ENCODE measurements around the gene RAP1GDS1. TPM values are rescaled to one million over a fixed set of nuclear protein-coding genes. Genes with fewer than 3 reads are reported as not detected.
"Not testable (repeated sequence)": the region's sequence is repeated elsewhere in the genome, so short reads cannot be mapped to it uniquely, and the experiment has no call there.

Gene RAP1GDS1
- total RNA-seq, 1 donor from 2014 or later: 17.7 TPM

DNA sequence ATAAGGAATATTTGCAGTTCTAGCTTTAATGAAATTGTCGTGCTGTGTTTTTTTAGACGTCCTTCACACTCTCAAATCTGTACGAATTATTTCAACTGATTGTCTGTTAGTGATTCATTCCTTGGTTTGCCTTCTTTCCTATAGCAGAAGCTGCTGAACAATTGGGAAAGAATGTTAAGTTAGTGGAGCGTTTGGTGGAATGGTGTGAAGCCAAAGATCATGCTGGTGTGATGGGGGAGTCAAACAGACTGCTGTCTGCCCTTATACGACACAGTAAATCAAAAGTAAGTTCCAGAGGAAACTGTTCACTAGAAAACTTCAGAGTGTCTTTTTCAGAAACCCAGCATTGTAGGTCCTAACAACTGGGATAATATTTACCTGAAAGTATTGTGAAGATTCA lies 159.9 kb downstream of the RAP1GDS1 start:
- DNase-seq (ENCODE audit: low spot score) (no peak), ATAC-seq (no peak)

GRCh38 chr4:98423009-98423408 lies 161.8 kb downstream of the RAP1GDS1 start:
- ATAC-seq (no peak), DNase-seq (ENCODE audit: low spot score) (no peak)

DNA sequence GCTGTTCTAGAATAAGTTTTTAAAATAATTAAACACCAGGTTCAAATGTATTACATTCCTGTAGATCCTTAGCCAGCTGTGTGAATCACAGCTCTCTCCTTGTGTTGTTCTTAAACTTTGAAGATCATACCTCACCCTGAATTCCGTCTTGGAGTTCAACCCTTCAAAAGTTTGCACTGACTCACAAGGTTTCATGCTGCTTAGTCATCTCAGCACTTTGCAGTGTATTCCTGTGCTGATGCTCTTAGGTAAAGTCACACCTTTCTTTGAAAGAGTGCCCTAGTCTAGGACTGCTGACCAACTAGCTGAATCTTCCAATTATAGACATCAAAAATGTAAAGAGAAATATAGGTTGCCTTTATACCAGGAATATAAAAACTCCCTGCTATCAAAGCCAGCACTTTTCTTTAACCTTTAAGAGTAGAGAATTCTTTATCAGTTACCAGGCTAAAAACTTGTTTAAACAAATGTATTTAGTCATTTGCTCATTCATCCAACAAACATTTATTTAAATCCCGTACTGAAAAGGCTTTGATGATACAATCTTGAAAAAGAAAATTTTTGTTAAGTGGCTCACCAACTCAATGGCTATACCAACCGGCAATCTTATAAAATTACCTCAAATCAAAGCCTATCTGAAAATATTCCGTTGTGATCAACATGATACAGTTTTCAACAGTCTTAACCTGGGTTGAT lies 169.7 kb downstream of the RAP1GDS1 start:
- DNase-seq (ENCODE audit: low spot score): no peak
- ATAC-seq: no peak

GRCh38 chr4:98433691-98434090 lies 172.5 kb downstream of the RAP1GDS1 start:
- DNase-seq (ENCODE audit: low spot score) (no peak), ATAC-seq (no peak)

GRCh38 chr4:98434816-98435215 lies 173.6 kb downstream of the RAP1GDS1 start:
- no peak for DNase-seq (ENCODE audit: low spot score)
- ATAC-seq: no peak

GRCh38 chr4:98444371-98444770 lies 183.2 kb downstream of the RAP1GDS1 start:
- ATAC-seq: no peak
- no peak for DNase-seq (ENCODE audit: low spot score)

DNA sequence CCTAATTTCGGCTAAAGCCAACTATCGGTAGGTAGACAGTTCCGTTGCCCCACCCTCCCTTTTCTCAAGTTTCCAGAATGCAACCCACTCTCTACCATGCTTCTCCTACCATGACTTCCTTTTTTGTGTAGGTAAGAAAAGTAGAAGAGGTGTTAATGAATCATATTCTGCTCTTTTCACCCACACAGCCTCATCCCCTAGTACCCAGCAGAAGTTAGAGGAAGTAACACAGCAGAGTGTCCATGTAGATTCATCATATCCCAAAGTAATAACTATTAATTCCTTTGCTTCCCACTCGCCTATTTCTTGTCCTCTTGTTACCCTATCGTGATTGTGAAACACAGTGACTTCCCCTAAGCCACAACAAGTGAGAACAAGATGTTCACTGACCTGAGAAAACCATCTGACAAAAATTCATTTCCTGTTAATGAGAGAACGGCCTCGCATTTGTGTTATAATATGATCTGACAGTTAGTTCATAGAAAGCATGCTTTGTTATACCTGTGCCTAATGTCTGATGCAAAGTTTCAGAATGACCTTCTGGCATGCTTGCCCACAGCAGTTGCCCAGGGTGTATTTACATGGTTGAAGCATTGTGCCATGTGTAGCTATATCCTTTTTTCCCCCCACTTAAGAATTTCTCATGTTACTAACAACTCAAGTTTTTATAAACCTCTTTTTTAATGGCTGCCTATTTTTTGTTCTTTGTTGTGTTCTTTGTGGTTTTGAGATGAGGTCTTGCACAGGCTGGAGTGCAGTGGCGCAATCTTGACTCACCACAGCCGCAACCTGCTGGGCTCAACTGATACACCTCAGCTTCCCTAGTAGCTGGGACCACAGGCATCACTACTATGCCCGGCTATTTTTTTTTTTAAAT lies 185.6 kb downstream of the RAP1GDS1 start:
- DNase-seq (ENCODE audit: low spot score): no peak
- ATAC-seq: peak; percentile 40

GRCh38 chr4:98447648-98448047 lies 186.5 kb downstream of the RAP1GDS1 start:
- no peak for ATAC-seq
- DNase-seq (ENCODE audit: low spot score): no peak

DNA sequence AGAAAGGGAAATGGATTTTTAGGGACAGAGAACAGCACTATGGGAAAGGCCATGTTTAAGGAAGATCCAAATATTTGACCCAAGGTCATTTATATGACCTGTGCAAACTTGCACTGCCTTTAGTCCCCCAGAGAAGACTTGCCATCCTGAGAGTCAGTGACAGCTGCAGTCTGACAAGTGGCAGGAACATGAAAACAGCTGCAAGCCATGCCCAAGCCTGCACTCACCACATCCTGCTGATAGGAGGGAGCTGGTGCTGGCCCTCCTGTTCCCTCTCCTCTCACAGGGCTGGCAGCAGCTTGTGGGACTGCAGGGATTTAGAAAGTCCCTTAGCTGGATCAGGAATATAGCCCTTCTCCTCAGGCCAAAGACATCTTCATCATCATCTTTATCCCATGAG lies 187.7 kb downstream of the RAP1GDS1 start:
- peak; percentile 20 for ATAC-seq
- no peak for DNase-seq (ENCODE audit: low spot score)

DNA sequence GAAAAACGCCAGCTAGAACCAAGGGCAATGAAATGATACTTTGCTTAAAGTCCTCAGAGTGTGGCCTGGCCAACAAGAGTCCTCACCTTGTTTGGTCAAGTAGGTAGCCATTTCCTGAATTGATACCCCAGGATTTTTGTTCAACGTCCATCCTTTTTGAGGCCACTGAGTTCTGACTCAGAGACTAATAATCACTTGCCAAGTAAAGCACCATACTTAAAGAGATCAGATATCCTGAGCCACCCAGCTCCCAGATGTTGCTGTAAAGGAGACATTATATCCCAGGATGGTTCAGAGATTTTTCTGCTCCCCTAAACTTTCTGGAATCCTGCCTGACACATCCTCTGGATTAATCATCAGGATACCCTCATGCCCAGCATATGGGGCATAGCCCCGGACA lies 190.9 kb downstream of the RAP1GDS1 start:
- DNase-seq (ENCODE audit: low spot score) (no peak), ATAC-seq (no peak)

- not testable (repeated sequence) for DNase-seq (ENCODE audit: low spot score); ATAC-seq
These were observed 196.2 kb downstream of the RAP1GDS1 start for GRCh38 chr4:98457422-98457821.

DNA sequence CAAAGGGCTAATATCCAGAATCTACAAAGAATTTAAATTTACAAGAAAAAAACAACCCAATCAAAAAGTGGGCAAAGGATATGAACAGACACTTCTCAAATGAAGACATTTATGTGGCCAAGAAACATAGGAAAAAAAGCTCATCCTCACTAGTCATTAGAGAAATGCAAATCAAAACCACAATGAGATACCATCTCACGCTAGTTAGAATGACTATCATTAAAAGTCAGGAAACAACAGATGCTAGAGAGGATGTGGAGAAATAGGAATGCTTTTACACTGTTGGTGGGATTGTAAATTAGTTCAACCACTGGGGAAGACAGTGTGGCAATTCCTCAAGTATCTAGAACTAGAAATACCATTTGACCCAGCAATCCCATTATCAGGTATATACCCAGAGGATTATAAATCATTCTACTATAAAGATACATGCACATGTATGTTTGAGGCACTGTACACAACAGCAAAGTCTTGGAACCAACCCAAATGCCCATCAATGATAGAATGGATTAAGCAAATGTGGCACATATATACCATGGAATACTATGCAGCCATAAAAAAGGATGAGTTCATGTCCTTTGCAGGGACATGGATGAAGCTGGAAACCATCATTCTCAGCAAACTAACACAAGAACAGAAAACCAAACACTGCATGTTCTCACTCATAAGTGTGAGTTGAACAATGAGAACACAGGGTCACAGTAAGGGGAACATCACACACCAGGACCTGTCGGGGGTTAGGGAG lies 200.1 kb downstream of the RAP1GDS1 start:
- not testable (repeated sequence) for DNase-seq (ENCODE audit: low spot score); ATAC-seq

GRCh38 chr4:98462487-98462886 lies 201.3 kb downstream of the RAP1GDS1 start:
- DNase-seq (ENCODE audit: low spot score) (no peak), ATAC-seq (no peak)

GRCh38 chr4:98466868-98467599 lies 205.8 kb downstream of the RAP1GDS1 start:
- ATAC-seq (no peak), DNase-seq (ENCODE audit: low spot score) (no peak)

- ATAC-seq (peak; percentile 99), DNase-seq (ENCODE audit: low spot score) (peak; percentile 71)
These were observed 206.5 kb downstream of the RAP1GDS1 start for GRCh38 chr4:98467627-98468072.

- DNase-seq (ENCODE audit: low spot score): no peak
- ATAC-seq: no peak
These were observed 207.5 kb downstream of the RAP1GDS1 start for GRCh38 chr4:98468709-98469108.

GRCh38 chr4:98469771-98470170 lies 208.6 kb downstream of the RAP1GDS1 start:
- DNase-seq (ENCODE audit: low spot score) (no peak), ATAC-seq (no peak)

DNA sequence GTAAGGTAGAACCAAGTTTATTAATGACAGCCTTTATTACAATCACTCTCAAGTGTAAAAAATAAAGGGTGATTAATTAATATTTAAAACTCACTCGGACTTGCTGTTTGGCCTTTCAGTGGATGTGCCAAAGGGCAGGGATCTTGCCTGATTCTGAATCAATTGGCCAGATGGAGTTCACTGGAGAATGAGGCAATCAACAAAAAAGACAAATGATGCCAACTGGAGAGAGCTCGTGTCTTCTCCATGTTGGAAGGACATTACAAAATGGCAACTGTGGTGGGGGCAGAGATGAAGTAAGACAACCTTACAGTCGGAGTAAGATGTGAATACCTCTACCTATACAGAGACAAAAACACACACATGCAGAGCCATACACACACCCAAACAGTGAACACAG lies 209.2 kb downstream of the RAP1GDS1 start:
- ATAC-seq: peak; percentile 37
- DNase-seq (ENCODE audit: low spot score): no peak

DNA sequence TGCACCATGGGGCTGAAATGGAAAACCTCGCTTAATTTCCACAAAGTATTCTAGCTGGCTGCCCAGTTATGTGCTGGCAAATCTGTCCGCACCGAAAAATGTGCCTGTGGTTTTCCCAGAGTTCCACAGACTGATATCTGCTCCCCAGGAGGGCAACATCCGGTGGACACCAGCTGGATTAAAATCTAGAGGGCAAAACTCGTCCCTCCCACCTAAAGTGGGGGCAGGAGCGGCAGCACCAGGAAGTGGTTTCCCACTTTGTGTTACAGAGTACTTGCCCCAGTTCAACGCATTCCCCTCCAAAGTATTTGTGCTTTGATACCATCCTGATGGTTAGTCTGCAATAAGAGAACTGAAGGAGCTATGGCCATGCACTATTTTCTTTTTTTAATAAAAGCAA lies 209.6 kb downstream of the RAP1GDS1 start:
- ATAC-seq (no peak), DNase-seq (ENCODE audit: low spot score) (no peak)

DNA sequence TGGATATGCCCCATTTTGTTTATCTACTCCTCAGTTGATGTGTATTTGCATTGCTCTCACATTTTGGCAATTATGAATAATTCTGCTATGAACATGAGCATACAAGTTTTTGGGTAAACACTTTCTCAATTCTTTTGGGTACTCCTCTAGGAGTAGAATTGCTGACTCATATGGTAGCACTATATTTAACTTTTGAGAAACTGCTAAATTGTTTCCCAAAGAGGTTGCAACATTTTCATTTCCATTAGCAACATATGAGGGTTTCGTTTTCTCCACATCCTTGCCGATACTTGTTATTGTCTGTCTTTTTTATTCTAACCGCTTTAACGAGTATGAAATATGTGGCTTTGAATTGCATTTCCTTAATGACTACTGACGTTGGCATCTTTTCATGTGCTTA lies 211.9 kb downstream of the RAP1GDS1 start:
- ATAC-seq (no peak), DNase-seq (ENCODE audit: low spot score) (no peak)

GRCh38 chr4:98474408-98474844 lies 213.2 kb downstream of the RAP1GDS1 start:
- DNase-seq (ENCODE audit: low spot score) (no peak), ATAC-seq (no peak)
